HFFc6 (cell line): ENCODE measurements around the gene NFXL1. TPM values are rescaled to one million over a fixed set of nuclear protein-coding genes. Genes with fewer than 3 reads are reported as not detected.

Experiments used
- DNase-seq: peaks from one replicate; pipeline ENCODE4 v3.0.0-alpha.2; 2018
- H3K27ac Mint-ChIP-seq: 2 replicates; pipeline ENCODE4 v1.8.0; 2020; ENCODE audit warnings: mild to moderate bottlenecking, mixed read lengths
- H3K27me3 Mint-ChIP-seq: 2 replicates; pipeline ENCODE4 v1.8.0; 2021; ENCODE audit warnings: mild to moderate bottlenecking, moderate library complexity, mixed read lengths; ENCODE audit not compliant: insufficient read depth
- H3K36me3 Mint-ChIP-seq: 2 replicates; pipeline ENCODE4 v1.8.0; 2021; ENCODE audit warnings: low read depth, mixed read lengths
- H3K4me1 Mint-ChIP-seq: 2 replicates; pipeline ENCODE4 v1.8.0; 2020; ENCODE audit warnings: low read depth, mixed read lengths
- H3K4me3 Mint-ChIP-seq: 2 replicates; pipeline ENCODE4 v1.8.0; 2020; ENCODE audit warnings: mild to moderate bottlenecking, moderate library complexity, mixed read lengths
- H3K9me3 Mint-ChIP-seq: 2 replicates; pipeline ENCODE4 v1.8.0; 2020; ENCODE audit warnings: mild to moderate bottlenecking, mixed read lengths
- total RNA-seq, 6 experiments: library from RNA; stranded (reverse); fragmentation: NEBNext Ultra II Directional; extraction: Animal tissue kit (Norgen Biotek cat#: 25700); gene quantifications; 2 replicates in 1 of 6; 3 replicates in 5 of 6; pipeline ENCODE4 v1.2.3, GENCODE V29; 2021
- TF ChIP-seq, protein P1 (sequence below): fragments of 200-600 bp; sonication (generic); IDR thresholded peaks from 2 replicates; pipeline ENCODE4 v1.5.0; 2021; ENCODE audit warnings: antibody characterized with exemption, mild to moderate bottlenecking

NFXL1 gene
- total RNA-seq, 6 experiments from 2014 or later, result 8.4 to 10.8 (median 10.0) TPM

DNA sequence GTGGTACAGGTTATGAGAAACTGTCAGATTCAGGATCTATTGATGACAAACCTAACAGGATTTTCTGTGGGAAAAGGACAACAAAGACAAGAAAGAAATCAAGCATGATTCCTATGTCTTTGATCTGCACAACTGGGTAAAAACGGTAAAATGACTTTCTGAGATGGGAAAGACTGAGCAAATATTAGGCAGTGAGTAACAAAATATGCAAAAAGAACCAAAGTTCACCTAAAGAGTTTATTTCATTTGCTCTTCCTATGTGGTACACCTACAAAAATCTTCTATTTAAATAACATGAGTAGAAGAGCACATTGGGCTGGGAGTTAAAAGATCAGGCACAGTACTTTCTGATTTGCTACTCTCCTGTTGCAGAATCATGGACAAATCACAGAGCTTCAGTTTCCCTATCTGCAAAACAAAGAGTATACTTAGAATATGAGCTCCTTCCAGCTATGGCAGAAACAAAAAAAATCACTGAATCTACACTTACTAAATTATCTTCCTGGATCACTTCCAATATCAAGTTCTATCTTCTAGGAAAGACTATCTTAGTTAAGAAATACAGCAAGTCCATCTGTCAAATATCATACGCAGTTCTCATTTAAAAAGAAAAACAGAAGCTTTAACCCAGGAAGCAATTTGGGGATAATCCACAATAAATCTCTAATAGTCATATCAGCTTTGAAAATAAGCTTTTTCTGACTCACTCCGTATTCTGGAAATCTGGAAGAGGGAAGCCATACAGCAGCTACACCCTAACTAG lies 37.4 kb downstream of the NFXL1 start:
- Mint-ChIP-seq H3K27ac (peak overlapping the region; percentile 22), H3K4me1 (peaks cover 10% of the 10 kb centered on the region; the same call in 1 of the 2 replicates), H3K4me3 (no peak overlapping the region), H3K9me3 (no peaks in the 10 kb centered on the region), H3K27me3 (no peaks in the 10 kb centered on the region), H3K36me3 (peaks cover 54% of the 10 kb centered on the region)
- TF ChIP-seq, protein P1, sequence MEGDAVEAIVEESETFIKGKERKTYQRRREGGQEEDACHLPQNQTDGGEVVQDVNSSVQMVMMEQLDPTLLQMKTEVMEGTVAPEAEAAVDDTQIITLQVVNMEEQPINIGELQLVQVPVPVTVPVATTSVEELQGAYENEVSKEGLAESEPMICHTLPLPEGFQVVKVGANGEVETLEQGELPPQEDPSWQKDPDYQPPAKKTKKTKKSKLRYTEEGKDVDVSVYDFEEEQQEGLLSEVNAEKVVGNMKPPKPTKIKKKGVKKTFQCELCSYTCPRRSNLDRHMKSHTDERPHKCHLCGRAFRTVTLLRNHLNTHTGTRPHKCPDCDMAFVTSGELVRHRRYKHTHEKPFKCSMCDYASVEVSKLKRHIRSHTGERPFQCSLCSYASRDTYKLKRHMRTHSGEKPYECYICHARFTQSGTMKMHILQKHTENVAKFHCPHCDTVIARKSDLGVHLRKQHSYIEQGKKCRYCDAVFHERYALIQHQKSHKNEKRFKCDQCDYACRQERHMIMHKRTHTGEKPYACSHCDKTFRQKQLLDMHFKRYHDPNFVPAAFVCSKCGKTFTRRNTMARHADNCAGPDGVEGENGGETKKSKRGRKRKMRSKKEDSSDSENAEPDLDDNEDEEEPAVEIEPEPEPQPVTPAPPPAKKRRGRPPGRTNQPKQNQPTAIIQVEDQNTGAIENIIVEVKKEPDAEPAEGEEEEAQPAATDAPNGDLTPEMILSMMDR, result no peak
- DNase-seq, result no peak

DNA sequence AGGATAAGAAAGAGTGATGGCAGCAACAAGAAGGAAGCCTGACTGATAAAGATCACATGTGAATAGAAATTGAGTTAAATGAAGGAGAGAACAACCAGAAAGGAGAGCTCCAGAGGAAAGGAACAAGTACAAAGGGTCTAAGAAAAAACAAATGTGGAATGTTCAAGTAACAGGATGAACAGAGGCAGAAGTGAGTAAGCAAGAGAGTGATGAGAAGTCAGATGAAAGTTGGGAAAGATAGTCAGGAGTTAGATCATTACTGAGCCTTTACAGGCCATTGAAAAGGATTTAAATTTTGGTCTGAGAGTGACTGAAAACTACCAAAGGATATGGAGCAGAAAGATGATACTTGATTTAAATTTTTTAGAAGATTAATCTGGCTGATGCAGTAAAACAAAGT lies 38.1 kb downstream of the NFXL1 start:
- Mint-ChIP-seq H3K4me3 (no peak overlapping the region), H3K36me3 (peaks cover 54% of the 10 kb centered on the region), H3K9me3 (no peaks in the 10 kb centered on the region), H3K27ac (peak overlapping the region; percentile 3; the same call in 1 of the 2 replicates), H3K4me1 (0 out of 2 replicates have a peak, but pooled peaks cover 10% of the 10 kb centered on the region), H3K27me3 (no peaks in the 10 kb centered on the region)
- TF ChIP-seq, protein P1, result no peak
- no peak for DNase-seq

DNA sequence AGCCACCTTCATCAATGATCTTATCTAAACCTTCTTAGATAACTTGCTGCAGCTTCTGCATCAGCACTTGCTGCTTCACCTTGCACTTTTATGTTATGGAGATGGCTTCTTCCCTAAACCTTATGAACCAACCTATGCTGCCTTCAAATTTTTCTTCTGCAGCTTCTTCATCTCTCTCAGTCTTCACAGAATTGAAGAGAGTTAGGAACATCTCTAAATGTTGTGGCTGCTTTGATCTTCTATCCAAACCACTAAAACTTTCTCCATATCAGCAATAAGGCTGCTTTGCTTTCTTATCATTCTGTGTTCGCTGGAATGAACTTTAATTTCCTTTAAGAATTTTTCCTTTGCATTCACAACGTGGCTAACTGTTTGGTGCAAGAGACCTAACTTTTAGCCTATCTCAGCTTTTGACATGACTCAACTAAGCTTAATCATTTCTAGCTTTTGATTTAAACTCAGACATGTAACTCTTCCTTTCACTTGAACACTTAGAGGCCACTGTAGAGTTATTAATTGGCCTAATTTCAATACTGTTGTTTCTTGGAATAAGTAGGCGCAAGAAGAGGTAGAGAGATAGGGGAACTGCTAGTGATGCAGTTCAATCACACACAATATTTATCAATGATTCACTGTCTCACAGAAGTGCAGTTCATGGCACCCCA lies 40.4 kb downstream of the NFXL1 start:
- H3K27ac Mint-ChIP-seq, result no peak overlapping the region
- no peaks in the 10 kb centered on the region for H3K27me3 Mint-ChIP-seq
- H3K4me3 Mint-ChIP-seq, result no peak overlapping the region
- DNase-seq, result no peak
- H3K36me3 Mint-ChIP-seq, result peaks cover 58% of the 10 kb centered on the region
- 0 out of 2 replicates have a peak, but pooled peaks cover 10% of the 10 kb centered on the region for H3K4me1 Mint-ChIP-seq
- TF ChIP-seq, protein P1, result no peak
- no peaks in the 10 kb centered on the region for H3K9me3 Mint-ChIP-seq

DNA sequence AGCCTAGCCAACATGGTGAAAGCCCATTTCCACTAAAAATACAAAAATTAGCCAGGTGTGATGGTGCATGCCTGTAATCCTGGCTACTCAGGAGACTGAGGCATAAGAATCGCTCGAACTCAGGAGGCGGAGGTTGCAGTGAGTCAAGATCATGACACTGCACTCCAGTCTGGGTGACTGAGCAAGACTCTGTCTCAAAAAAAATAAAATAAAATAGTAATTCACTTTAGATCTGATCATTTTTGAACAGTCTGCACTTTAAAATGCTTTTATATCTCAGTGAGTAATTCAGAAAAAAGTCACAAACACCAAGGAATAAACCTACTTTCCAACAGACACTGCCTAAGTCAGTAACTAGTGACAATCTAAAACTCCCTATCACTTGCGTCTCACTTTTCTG lies 50.9 kb downstream of the NFXL1 start:
- peak overlapping the region; percentile 43; the same call in 1 of the 2 replicates for H3K4me3 Mint-ChIP-seq
- H3K4me1 Mint-ChIP-seq, result peaks cover 43% of the 10 kb centered on the region
- peaks cover 21% of the 10 kb centered on the region for H3K36me3 Mint-ChIP-seq
- H3K27me3 Mint-ChIP-seq, result no peaks in the 10 kb centered on the region
- no peaks in the 10 kb centered on the region for H3K9me3 Mint-ChIP-seq
- TF ChIP-seq, protein P1, result no peak
- no peak for DNase-seq
- peak overlapping the region; percentile 64 for H3K27ac Mint-ChIP-seq

DNA sequence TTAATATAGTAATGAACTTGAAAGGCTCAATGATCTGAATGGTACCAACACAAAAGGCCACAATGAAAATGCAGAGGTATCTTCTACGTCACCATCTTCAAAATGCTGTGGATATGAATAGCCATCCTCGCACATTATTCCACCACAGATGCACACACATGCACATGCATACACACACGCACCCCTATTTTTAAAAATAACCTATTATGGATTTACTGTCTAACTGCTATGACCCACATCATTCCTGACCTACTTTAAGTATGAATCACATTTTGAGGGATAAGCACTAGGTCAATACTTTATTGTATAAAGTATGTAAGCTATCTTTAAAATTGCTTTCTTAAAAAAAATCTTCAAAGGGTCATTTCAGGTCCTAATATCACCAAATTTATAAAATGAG lies 52.1 kb downstream of the NFXL1 start:
- peak overlapping the region; percentile 37 for H3K4me3 Mint-ChIP-seq
- H3K36me3 Mint-ChIP-seq, result peaks cover 21% of the 10 kb centered on the region
- peak; percentile 55 for DNase-seq
- H3K4me1 Mint-ChIP-seq, result peaks cover 52% of the 10 kb centered on the region
- H3K9me3 Mint-ChIP-seq, result no peaks in the 10 kb centered on the region
- TF ChIP-seq, protein P1, result no peak
- H3K27me3 Mint-ChIP-seq, result no peaks in the 10 kb centered on the region
- peak overlapping the region; percentile 64 for H3K27ac Mint-ChIP-seq
